LNCaP clone FGC (cell line): ENCODE measurements around the gene PPL.

ENCODE experiments used
- DNase-seq: peaks from one replicate; pipeline ENCODE4 v3.0.0-alpha.2; 2011; ENCODE audit warnings: low read depth
- H3K4me3 ChIP-seq: 2 replicates; pipeline ENCODE4 v1.5.1; 2011; ENCODE audit warnings: mild to moderate bottlenecking, low read depth, low read length, control low read depth
- CTCF ChIP-seq: IDR thresholded peaks from 2 replicates; pipeline ENCODE4 v1.5.1; 2012; ENCODE audit warnings: mild to moderate bottlenecking; ENCODE audit not compliant: control insufficient read depth, insufficient read depth; ENCODE audit errors: extremely low read depth

Gene PPL

GRCh38 chr16:4882000-4882632 is 54.8 kb downstream of the PPL start:
- DNase-seq = no peak
- no peak overlapping the region for H3K4me3 ChIP-seq
- TF ChIP-seq CTCF = no peak

GRCh38 chr16:4880006-4880580 is 56.9 kb downstream of the PPL start:
- no peak for DNase-seq
- no peak overlapping the region for H3K4me3 ChIP-seq
- TF ChIP-seq CTCF = no peak

DNA sequence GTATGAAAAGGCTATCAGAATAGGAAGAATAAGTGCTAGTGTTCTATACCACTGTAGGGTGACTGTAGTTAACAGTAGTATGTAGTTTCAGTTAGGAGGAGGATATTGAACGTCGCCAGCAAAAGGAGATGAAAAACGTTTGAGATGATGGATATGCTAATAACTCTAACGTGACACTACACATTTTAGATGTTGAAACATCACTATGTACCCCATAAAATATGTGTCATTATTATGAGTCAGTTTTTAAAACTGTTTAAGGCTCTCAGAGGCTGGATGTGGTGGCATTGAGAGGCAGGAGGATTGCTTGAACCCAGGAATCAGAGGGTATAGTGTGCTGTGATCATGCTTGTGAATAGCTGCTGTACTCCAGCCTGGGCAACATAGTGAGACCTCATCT is 57.9 kb downstream of the PPL start:
- no peak for TF ChIP-seq CTCF
- no peak overlapping the region for H3K4me3 ChIP-seq
- no peak for DNase-seq

GRCh38 chr16:4877380-4877685 is 59.6 kb downstream of the PPL start:
- no peak for TF ChIP-seq CTCF
- H3K4me3 ChIP-seq = no peak overlapping the region
- DNase-seq = no peak

DNA sequence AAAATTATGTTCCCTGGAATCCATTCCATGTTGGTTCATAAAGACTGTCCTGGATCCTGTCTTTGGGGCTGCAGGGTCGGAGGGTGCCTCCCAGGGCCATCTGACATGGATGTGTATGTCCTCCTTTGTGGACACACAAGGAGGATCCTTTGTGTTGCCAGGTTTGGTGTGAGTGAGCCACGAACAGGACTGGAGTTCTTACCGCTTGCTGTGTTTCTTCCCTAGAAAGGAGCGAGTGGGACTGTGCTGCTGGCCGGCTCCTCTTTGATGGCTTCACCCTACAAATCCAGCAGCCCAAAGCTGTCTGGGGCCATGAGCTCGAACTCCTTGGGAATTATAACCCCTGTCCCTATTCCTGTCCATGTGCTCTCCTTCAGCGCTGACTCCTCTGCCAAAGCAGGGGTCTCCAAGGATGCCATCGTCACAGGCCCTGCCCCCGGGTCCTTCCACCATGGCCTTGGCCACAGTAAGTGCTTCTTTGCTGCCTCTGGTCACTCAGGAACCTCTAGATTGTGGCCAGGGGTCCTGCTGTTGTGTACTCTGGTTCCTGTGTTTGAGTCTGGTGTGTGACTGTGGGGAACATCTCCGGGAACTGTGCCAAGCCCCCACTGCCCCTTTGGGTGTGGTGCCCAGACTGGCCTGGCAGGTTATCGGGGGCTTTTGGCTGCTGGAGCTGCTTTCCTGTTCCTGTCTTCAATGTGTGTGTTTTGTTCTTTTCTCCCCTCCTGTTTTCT is 60.1 kb downstream of the PPL start:
- no peak for TF ChIP-seq CTCF
- H3K4me3 ChIP-seq = no peak overlapping the region

DNA sequence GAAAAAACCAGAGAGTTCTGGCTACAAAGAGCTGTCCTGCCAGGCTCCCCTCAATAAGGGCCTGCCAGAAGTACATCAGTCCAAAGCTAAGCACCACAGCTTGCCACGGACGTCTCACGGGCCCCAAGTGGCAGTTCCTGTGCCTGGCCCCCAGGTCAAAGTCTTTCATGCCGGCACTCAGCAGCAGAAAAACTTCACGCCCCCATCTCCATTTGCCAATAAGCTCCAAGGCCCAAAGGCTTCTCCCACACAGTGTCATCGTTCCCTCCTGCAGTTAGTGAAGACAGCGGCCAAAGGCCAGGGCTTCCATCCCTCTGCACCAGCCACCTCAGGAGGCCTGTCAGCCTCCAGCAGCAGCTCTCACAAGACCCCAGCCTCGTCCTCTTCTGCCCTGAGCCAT is 62.3 kb downstream of the PPL start:
- no peak for DNase-seq
- H3K4me3 ChIP-seq = no peak overlapping the region

More for the DNA sequence above, 60.1 kb downstream of the PPL start:
- DNase-seq = no peak

More for the DNA sequence above, 62.3 kb downstream of the PPL start:
- no peak for TF ChIP-seq CTCF
